ENCODE results near the gene IL10. TPM values are rescaled to one million over a fixed set of nuclear protein-coding genes. Genes with fewer than 3 reads are reported as not detected.
"Not testable (repeated sequence)": the region's sequence is repeated elsewhere in the genome, so short reads cannot be mapped to it uniquely, and the experiment has no call there.

IL10 gene
- total and polyA plus RNA-seq, 5 donors from 2014 or later = 0.60 to 7.0 (median 3.2) TPM

DNA sequence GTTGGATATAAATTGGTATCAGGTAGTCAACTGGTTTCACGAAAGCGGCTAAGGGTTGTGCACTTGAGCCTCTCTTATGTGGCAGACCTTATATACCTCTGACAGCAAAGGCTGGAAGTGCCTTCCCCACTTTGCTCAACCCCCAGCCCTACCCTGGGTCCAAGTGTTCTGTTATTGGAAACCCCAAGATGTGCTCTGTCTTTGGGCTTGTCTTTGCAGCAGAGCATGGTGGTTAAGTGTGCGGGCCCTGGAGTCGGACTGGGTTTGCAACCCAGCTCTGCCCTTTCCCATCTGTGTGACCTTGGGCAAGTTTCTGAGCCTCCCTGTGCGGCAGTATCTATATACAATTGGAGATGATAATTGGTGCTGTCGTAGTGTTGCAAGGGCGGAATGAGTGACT lies 11.2 kb upstream of the IL10 start:
- Mint-ChIP-seq H3K27me3 (no peaks in the 10 kb centered on the region), H3K27ac (peak overlapping the region; percentile 43 to 89 (median 49)), H3K9me3 (peaks cover 0 to 2% (median 0%) of the 10 kb centered on the region in 7 donors), H3K4me3 (peak overlapping the region in 2 of 4 donors; percentile 3 to 43), H3K4me1 (peaks cover 14 to 55% (median 39%) of the 10 kb centered on the region in 4 donors), H3K36me3 (no peaks in the 10 kb centered on the region)
- Histone ChIP-seq H3K27me3 (ENCODE audit: control insufficient read depth, insufficient read depth, low read length) (no peaks in the 10 kb centered on the region), H3K36me3 (ENCODE audit: control insufficient read depth, insufficient read depth, low read length) (no peaks in the 10 kb centered on the region), H3K9me3 (ENCODE audit: control insufficient read depth in 2 of 2, low read length in 2 of 2) (no peaks in the 10 kb centered on the region), H3K4me1 (ENCODE audit: control insufficient read depth, insufficient read depth, low read length, poor library complexity, severe bottlenecking) (peaks cover 32% of the 10 kb centered on the region), H3K4me3 (ENCODE audit: low read depth, low read length) (peak overlapping the region; percentile 61), H3K27ac (ENCODE audit: insufficient read depth, low read length, poor library complexity, severe bottlenecking) (no peak overlapping the region)
- ATAC-seq (ENCODE audit: low read depth in 2 of 2) (no peak), DNase-seq (no peak)

DNA sequence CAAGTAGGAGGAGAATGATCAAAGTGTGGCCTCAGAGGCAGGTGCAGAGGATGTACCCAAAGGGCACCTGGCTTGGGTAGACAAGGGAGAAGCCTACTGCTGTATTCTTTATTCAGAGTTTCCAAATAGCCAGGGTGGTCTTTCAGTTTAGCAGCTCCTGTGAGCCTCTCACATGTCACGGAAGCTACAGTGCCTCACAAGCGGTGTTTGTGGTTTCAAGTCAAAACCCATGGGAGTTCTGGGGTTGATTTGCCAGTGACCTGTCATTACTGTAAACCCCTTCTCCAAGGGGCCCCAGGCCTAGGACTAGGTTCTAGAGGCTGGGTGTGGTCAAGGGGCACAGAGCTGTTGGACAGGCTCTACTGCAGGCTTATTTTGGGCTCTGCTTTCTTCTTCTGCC lies 10.2 kb upstream of the IL10 start:
- no peak for ATAC-seq (ENCODE audit: low read depth in 2 of 2)
- peaks cover 0 to 2% (median 0%) of the 10 kb centered on the region in 7 donors for H3K9me3 Mint-ChIP-seq
- H3K27ac Mint-ChIP-seq = peak overlapping the region in 1 of 3 donors; percentile 34
- no peak for DNase-seq
- no peaks in the 10 kb centered on the region for H3K36me3 Mint-ChIP-seq
- peaks cover 9 to 48% (median 37%) of the 10 kb centered on the region in 4 donors for H3K4me1 Mint-ChIP-seq
- Histone ChIP-seq H3K36me3 (ENCODE audit: control insufficient read depth, insufficient read depth, low read length) (no peaks in the 10 kb centered on the region), H3K4me3 (ENCODE audit: low read depth, low read length) (no peak overlapping the region), H3K27ac (ENCODE audit: insufficient read depth, low read length, poor library complexity, severe bottlenecking) (no peak overlapping the region), H3K4me1 (ENCODE audit: control insufficient read depth, insufficient read depth, low read length, poor library complexity, severe bottlenecking) (peaks cover 32% of the 10 kb centered on the region), H3K9me3 (ENCODE audit: control insufficient read depth in 2 of 2, low read length in 2 of 2) (no peaks in the 10 kb centered on the region), H3K27me3 (ENCODE audit: control insufficient read depth, insufficient read depth, low read length) (no peaks in the 10 kb centered on the region)
- no peaks in the 10 kb centered on the region for H3K27me3 Mint-ChIP-seq
- no peak overlapping the region for H3K4me3 Mint-ChIP-seq

DNA sequence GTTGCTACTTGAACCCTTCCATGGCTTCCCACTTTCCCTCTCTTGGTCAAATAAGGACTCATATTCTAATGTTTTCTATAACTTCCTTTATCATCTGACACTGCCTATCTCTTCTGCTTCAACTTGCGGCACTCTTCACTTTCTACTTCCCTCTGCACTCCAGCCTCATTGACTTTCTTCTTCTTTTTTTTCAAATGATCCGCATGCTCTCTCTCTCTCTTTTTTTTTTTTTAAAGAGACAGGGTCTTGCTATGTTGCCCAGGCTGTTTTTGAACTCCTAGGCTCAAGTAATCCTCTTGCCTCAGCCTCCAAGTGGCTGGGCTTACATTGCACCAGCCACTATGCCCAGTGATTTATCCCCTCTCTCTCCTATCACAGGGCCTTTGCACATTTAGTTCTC lies 7.3 kb upstream of the IL10 start:
- Histone ChIP-seq H3K4me1 (ENCODE audit: control insufficient read depth, insufficient read depth, low read length, poor library complexity, severe bottlenecking) (peaks cover 22% of the 10 kb centered on the region), H3K27me3 (ENCODE audit: control insufficient read depth, insufficient read depth, low read length) (no peaks in the 10 kb centered on the region), H3K4me3 (ENCODE audit: low read depth, low read length) (no peak overlapping the region), H3K9me3 (ENCODE audit: control insufficient read depth in 2 of 2, low read length in 2 of 2) (no peaks in the 10 kb centered on the region), H3K36me3 (ENCODE audit: control insufficient read depth, insufficient read depth, low read length) (no peaks in the 10 kb centered on the region), H3K27ac (ENCODE audit: insufficient read depth, low read length, poor library complexity, severe bottlenecking) (no peak overlapping the region)
- no peak overlapping the region for H3K4me3 Mint-ChIP-seq
- H3K27ac Mint-ChIP-seq = no peak overlapping the region
- peaks cover 0 to 3% (median 0%) of the 10 kb centered on the region in 7 donors for H3K9me3 Mint-ChIP-seq
- H3K27me3 Mint-ChIP-seq = no peaks in the 10 kb centered on the region
- DNase-seq (no peak), ATAC-seq (ENCODE audit: low read depth in 2 of 2) (no peak)
- H3K4me1 Mint-ChIP-seq = peaks cover 6 to 25% (median 18%) of the 10 kb centered on the region in 4 donors
- H3K36me3 Mint-ChIP-seq = no peaks in the 10 kb centered on the region

DNA sequence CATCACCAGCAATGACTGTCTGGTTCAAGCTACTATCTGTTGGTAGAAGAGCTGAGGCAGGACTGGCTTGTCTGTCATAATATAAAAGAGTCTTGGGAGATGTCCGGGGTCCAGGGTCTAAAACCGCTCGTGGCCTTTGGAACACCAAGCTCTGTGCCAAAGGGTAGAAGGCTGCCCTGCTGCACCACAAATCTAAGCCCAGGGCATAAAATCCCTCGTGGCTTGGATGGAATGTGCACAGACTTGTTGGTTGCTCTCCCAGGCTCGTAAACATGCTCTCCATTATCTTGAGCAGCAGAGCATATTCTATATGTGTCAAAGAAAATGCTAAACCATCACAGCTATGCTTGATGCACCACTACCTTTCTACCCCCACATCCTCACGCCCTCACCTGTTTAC lies 6.6 kb upstream of the IL10 start:
- not testable (repeated sequence) for H3K27me3 ChIP-seq (ENCODE audit: control insufficient read depth, insufficient read depth, low read length); H3K27ac Mint-ChIP-seq; H3K9me3 Mint-ChIP-seq; H3K27ac ChIP-seq (ENCODE audit: insufficient read depth, low read length, poor library complexity, severe bottlenecking); H3K4me3 ChIP-seq (ENCODE audit: low read depth, low read length); H3K4me3 Mint-ChIP-seq; H3K36me3 Mint-ChIP-seq; H3K36me3 ChIP-seq (ENCODE audit: control insufficient read depth, insufficient read depth, low read length); H3K9me3 ChIP-seq (ENCODE audit: control insufficient read depth in 2 of 2, low read length in 2 of 2); H3K27me3 Mint-ChIP-seq; ATAC-seq (ENCODE audit: low read depth in 2 of 2); DNase-seq
- peaks cover 14% of the 10 kb centered on the region for H3K4me1 ChIP-seq (ENCODE audit: control insufficient read depth, insufficient read depth, low read length, poor library complexity, severe bottlenecking)
- peaks cover 4 to 24% (median 12%) of the 10 kb centered on the region in 4 donors for H3K4me1 Mint-ChIP-seq

DNA sequence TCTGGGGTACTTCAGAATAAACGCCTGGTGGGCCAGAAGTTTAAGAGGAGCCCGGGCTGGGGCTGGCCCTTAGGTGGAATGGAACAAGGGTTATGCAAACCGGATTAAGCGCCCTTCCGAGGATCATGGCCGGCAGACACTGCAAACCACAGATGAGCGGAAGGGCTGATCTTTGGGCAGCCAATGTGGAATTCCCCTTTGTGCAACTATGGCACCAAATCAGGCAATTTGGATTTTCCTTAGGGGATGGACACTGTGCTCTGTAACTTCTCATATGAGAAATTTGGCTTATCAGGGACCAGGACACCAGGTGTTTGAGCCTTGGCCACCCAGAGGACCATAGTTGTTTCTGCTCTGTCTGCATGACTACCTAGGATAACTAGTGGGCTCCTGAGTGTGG lies 5.7 kb upstream of the IL10 start:
- no peak overlapping the region for H3K27ac ChIP-seq (ENCODE audit: insufficient read depth, low read length, poor library complexity, severe bottlenecking)
- H3K4me1 ChIP-seq (ENCODE audit: control insufficient read depth, insufficient read depth, low read length, poor library complexity, severe bottlenecking) = peaks cover 9% of the 10 kb centered on the region
- DNase-seq (no peak), ATAC-seq (ENCODE audit: low read depth in 2 of 2) (no peak)
- H3K36me3 Mint-ChIP-seq = no peaks in the 10 kb centered on the region
- H3K27me3 ChIP-seq (ENCODE audit: control insufficient read depth, insufficient read depth, low read length) = no peaks in the 10 kb centered on the region
- H3K4me3 ChIP-seq (ENCODE audit: low read depth, low read length) = no peak overlapping the region
- peaks cover 4 to 26% (median 7%) of the 10 kb centered on the region in 4 donors for H3K4me1 Mint-ChIP-seq
- no peaks in the 10 kb centered on the region for H3K9me3 ChIP-seq (ENCODE audit: control insufficient read depth in 2 of 2, low read length in 2 of 2)
- H3K27ac Mint-ChIP-seq = no peak overlapping the region
- H3K27me3 Mint-ChIP-seq = no peaks in the 10 kb centered on the region
- peaks cover 0 to 3% (median 0%) of the 10 kb centered on the region in 7 donors for H3K9me3 Mint-ChIP-seq
- no peaks in the 10 kb centered on the region for H3K36me3 ChIP-seq (ENCODE audit: control insufficient read depth, insufficient read depth, low read length)
- H3K4me3 Mint-ChIP-seq = no peak overlapping the region

DNA sequence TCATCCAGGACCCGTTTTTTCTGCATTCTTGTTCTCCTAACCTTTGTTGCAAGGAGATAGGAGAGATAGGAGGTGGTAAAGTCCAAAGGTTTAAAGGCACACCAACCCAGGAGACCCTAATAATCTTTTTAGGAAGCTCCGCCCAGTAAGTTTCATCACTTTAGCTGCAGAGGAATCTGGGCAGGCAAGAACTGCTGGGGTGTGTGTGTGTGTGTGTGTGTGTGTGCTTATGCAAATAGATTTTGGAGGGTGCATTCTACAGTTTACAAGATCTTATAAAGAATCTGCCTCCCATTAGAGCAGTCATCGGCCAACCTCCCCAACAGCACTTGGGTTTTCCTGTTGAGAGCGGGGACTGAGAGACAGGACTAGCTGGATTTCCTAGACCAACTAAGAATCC lies 3.9 kb upstream of the IL10 start:
- ATAC-seq (ENCODE audit: low read depth in 2 of 2) = no peak

DNA sequence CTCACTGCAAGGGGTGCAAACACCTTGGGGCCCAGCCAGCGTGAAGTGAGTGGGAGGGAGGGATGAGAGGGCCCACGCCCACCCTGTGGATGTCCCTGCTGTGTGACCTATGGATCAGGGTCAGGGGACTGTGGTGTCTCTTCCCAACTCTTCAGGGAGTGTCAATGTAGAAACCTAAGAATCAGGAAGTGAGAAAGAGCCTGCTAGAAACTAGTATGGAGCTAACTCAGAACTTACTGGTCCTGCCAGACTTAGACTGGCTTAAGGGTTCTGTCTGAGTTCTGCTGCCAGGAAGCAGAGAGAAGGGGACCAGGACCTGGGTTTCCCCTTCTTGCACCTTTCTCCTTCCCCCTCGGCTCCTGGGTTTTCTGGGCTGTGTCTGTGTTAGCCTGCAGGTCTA lies 1.8 kb upstream of the IL10 start:
- H3K36me3 Mint-ChIP-seq = no peaks in the 10 kb centered on the region
- no peak overlapping the region for H3K4me3 Mint-ChIP-seq
- H3K27ac ChIP-seq (ENCODE audit: insufficient read depth, low read length, poor library complexity, severe bottlenecking) = no peak overlapping the region
- H3K4me3 ChIP-seq (ENCODE audit: low read depth, low read length) = no peak overlapping the region
- DNase-seq = no peak
- H3K27ac Mint-ChIP-seq = no peak overlapping the region
- no peaks in the 10 kb centered on the region for H3K36me3 ChIP-seq (ENCODE audit: control insufficient read depth, insufficient read depth, low read length)
- ATAC-seq (ENCODE audit: low read depth in 2 of 2) = no peak
- H3K4me1 ChIP-seq (ENCODE audit: control insufficient read depth, insufficient read depth, low read length, poor library complexity, severe bottlenecking) = peaks cover 39% of the 10 kb centered on the region
- no peaks in the 10 kb centered on the region for H3K27me3 ChIP-seq (ENCODE audit: control insufficient read depth, insufficient read depth, low read length)
- peaks cover 20 to 53% (median 30%) of the 10 kb centered on the region in 4 donors for H3K4me1 Mint-ChIP-seq
- peaks cover 0 to 1% (median 0%) of the 10 kb centered on the region in 7 donors for H3K9me3 Mint-ChIP-seq
- H3K27me3 Mint-ChIP-seq = no peaks in the 10 kb centered on the region
- H3K9me3 ChIP-seq (ENCODE audit: control insufficient read depth in 2 of 2, low read length in 2 of 2) = no peaks in the 10 kb centered on the region

More for the DNA sequence above, 3.9 kb upstream of the IL10 start:
- H3K27ac ChIP-seq (ENCODE audit: insufficient read depth, low read length, poor library complexity, severe bottlenecking) = no peak overlapping the region
- Mint-ChIP-seq H3K4me3 (no peak overlapping the region), H3K4me1 (peaks cover 6 to 32% (median 11%) of the 10 kb centered on the region in 4 donors), H3K27me3 (no peaks in the 10 kb centered on the region), H3K27ac (peak overlapping the region in 1 of 3 donors; percentile 47), H3K36me3 (no peaks in the 10 kb centered on the region), H3K9me3 (peaks cover 0 to 3% (median 0%) of the 10 kb centered on the region in 7 donors)
- H3K4me1 ChIP-seq (ENCODE audit: control insufficient read depth, insufficient read depth, low read length, poor library complexity, severe bottlenecking) = peaks cover 18% of the 10 kb centered on the region
- no peaks in the 10 kb centered on the region for H3K27me3 ChIP-seq (ENCODE audit: control insufficient read depth, insufficient read depth, low read length)
- H3K4me3 ChIP-seq (ENCODE audit: low read depth, low read length) = no peak overlapping the region
- DNase-seq = no peak
- H3K36me3 ChIP-seq (ENCODE audit: control insufficient read depth, insufficient read depth, low read length) = no peaks in the 10 kb centered on the region
- no peaks in the 10 kb centered on the region for H3K9me3 ChIP-seq (ENCODE audit: control insufficient read depth in 2 of 2, low read length in 2 of 2)

DNA sequence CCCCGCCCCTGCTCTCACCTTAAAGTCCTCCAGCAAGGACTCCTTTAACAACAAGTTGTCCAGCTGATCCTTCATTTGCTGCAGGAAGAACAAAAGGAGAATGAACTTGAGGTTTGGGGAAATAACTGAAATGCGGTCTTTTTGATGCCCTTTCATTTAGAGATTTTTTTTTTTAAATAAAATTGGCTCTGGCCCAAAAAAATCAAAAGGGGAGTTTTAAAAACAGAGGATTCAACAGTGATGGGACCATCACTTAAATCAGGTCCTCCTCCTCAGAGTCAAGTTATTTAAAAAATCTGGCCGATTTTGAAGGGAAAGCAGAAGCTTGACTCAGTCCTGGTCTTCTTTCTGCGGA lies 979 bp downstream of the IL10 start:
- Mint-ChIP-seq H3K27me3 (no peaks in the 10 kb centered on the region), H3K27ac (peak overlapping the region in 2 of 3 donors; percentile 85 to 87), H3K36me3 (no peaks in the 10 kb centered on the region), H3K4me1 (peaks cover 24 to 76% (median 47%) of the 10 kb centered on the region in 4 donors), H3K9me3 (peaks cover 0 to 1% (median 0%) of the 10 kb centered on the region in 7 donors), H3K4me3 (peak overlapping the region in 3 of 4 donors; percentile 18 to 69 (median 65))
- no peaks in the 10 kb centered on the region for H3K36me3 ChIP-seq (ENCODE audit: control insufficient read depth, insufficient read depth, low read length)
- no peaks in the 10 kb centered on the region for H3K9me3 ChIP-seq (ENCODE audit: control insufficient read depth in 2 of 2, low read length in 2 of 2)
- no peak overlapping the region for H3K4me3 ChIP-seq (ENCODE audit: low read depth, low read length)
- H3K27me3 ChIP-seq (ENCODE audit: control insufficient read depth, insufficient read depth, low read length) = no peaks in the 10 kb centered on the region
- H3K27ac ChIP-seq (ENCODE audit: insufficient read depth, low read length, poor library complexity, severe bottlenecking) = no peak overlapping the region
- DNase-seq = no peak
- no peak for ATAC-seq (ENCODE audit: low read depth in 2 of 2)
- peaks cover 64% of the 10 kb centered on the region for H3K4me1 ChIP-seq (ENCODE audit: control insufficient read depth, insufficient read depth, low read length, poor library complexity, severe bottlenecking)

Data from CD4-positive, CD25-positive, alpha-beta regulatory T cell (primary cell).